Trophoblast cell (in vitro differentiated cells and primary cell): ENCODE results near the gene ELAC1.

Source experiments
- DNase-seq, 2 donors: peaks; one replicate each; pipeline ENCODE4 v3.0.0-alpha.2; 2016
- H2AFZ ChIP-seq: 2 replicates; pipeline ENCODE4 v1.6.1; 2013; ENCODE audit warnings: low read length, moderate library complexity, mild to moderate bottlenecking; ENCODE audit not compliant: insufficient read depth, poor library complexity
- H2AK5ac ChIP-seq: 2 replicates; pipeline ENCODE4 v1.6.1; 2013; ENCODE audit warnings: mild to moderate bottlenecking, low read length
- H2BK120ac ChIP-seq: 2 replicates; pipeline ENCODE4 v1.6.1; 2013; ENCODE audit warnings: low read length, mild to moderate bottlenecking, moderate library complexity; ENCODE audit not compliant: insufficient read depth, poor library complexity
- H2BK12ac ChIP-seq: 2 replicates; pipeline ENCODE4 v1.6.1; 2013; ENCODE audit warnings: mild to moderate bottlenecking, low read length, moderate library complexity
- H2BK5ac ChIP-seq: 2 replicates; pipeline ENCODE4 v1.6.1; 2013; ENCODE audit warnings: low read length, low read depth, moderate library complexity, mild to moderate bottlenecking; ENCODE audit not compliant: poor library complexity
- H3K14ac ChIP-seq: 2 replicates; pipeline ENCODE4 v1.6.1; 2013; ENCODE audit warnings: mild to moderate bottlenecking, low read length
- H3K18ac ChIP-seq: 2 replicates; pipeline ENCODE4 v1.6.1; 2013; ENCODE audit warnings: mild to moderate bottlenecking, low read length
- H3K23ac ChIP-seq: 2 replicates; pipeline ENCODE4 v1.6.1; 2013; ENCODE audit warnings: low read length
- H3K27ac ChIP-seq: 2 replicates; pipeline ENCODE4 v1.5.1; 2013; ENCODE audit warnings: low read depth, mild to moderate bottlenecking, inconsistent platforms, low read length, moderate library complexity
- H3K27me3 ChIP-seq: 2 replicates; pipeline ENCODE4 v1.6.1; 2013; ENCODE audit warnings: inconsistent platforms, mild to moderate bottlenecking, low read length, moderate library complexity; ENCODE audit not compliant: insufficient read depth
- H3K36me3 ChIP-seq, 2 experiments: 1 replicate in 1 of 2; 2 replicates in 1 of 2; pipeline ENCODE4 v1.6.1; 2013; ENCODE audit warnings: low read length in 2 of 2, mild to moderate bottlenecking in 2 of 2, moderate library complexity in 1 of 2; ENCODE audit not compliant: insufficient read depth in 2 of 2, control insufficient read depth in 1 of 2
- H3K4ac ChIP-seq: 2 replicates; pipeline ENCODE4 v1.6.1; 2013; ENCODE audit warnings: low read depth, mild to moderate bottlenecking, low read length, moderate library complexity
- H3K4me1 ChIP-seq, 2 experiments: 1 replicate in 1 of 2; 2 replicates in 1 of 2; pipeline ENCODE4 v1.6.1; 2013; ENCODE audit warnings: low read length in 2 of 2, mild to moderate bottlenecking in 2 of 2, moderate library complexity in 1 of 2; ENCODE audit not compliant: insufficient read depth in 2 of 2, control insufficient read depth in 1 of 2
- H3K4me2 ChIP-seq: 2 replicates; pipeline ENCODE4 v1.6.1; 2013; ENCODE audit warnings: inconsistent platforms, mild to moderate bottlenecking, low read length, moderate library complexity
- H3K4me3 ChIP-seq: 2 replicates; pipeline ENCODE4 v1.5.1; 2013; ENCODE audit warnings: mild to moderate bottlenecking, low read depth, low read length, inconsistent platforms
- H3K79me1 ChIP-seq: one replicate; pipeline ENCODE4 v1.6.1; 2013; ENCODE audit warnings: low read length
- H3K79me2 ChIP-seq: 2 replicates; pipeline ENCODE4 v1.6.1; 2013; ENCODE audit warnings: low read length, mild to moderate bottlenecking; ENCODE audit not compliant: control insufficient read depth, insufficient read depth, poor library complexity
- H3K9ac ChIP-seq: 2 replicates; pipeline ENCODE4 v1.6.1; 2013; ENCODE audit warnings: mild to moderate bottlenecking, low read length
- H3K9me3 ChIP-seq: 2 replicates; pipeline ENCODE4 v1.6.1; 2013; ENCODE audit warnings: low read depth, mild to moderate bottlenecking, control low read depth, inconsistent platforms, low read length; ENCODE audit not compliant: insufficient read depth
- H4K12ac ChIP-seq: 2 replicates; pipeline ENCODE4 v1.6.1; 2013; ENCODE audit warnings: low read depth, mild to moderate bottlenecking, low read length, moderate library complexity
- H4K8ac ChIP-seq: 2 replicates; pipeline ENCODE4 v1.6.1; 2013; ENCODE audit warnings: low read depth, mild to moderate bottlenecking, low read length, moderate library complexity
- H4K91ac ChIP-seq: one replicate; pipeline ENCODE4 v1.6.1; 2013; ENCODE audit warnings: low read depth, mild to moderate bottlenecking, low read length, moderate library complexity
- WGBS: extraction: QIAGEN DNeasy Blood & Tissue Kit; methylation state at CpG from one replicate; pipeline ENCODE4 v1.1.7; 2013; ENCODE audit warnings: missing lambda C conversion rate; ENCODE audit not compliant: insufficient read length, insufficient coverage; ENCODE audit errors: extremely low coverage; 5-methylcytosine and 5-hydroxymethylcytosine counted together

The ELAC1 gene

GRCh38 chr18:50981381-50981780 lies 13.5 kb downstream of the ELAC1 start:
- peaks cover 2% of the 10 kb centered on the region for H3K79me1 ChIP-seq
- WGBS: no CpG with 5 or more reads among the region's 1 CpG
- H3K9me3 ChIP-seq: peaks cover 9% of the 10 kb centered on the region
- peaks cover 10 to 14% of the 10 kb centered on the region in 2 experiments for H3K36me3 ChIP-seq
- H2AFZ ChIP-seq: no peak overlapping the region
- peak; percentile 22 to 75 for DNase-seq
- no peak overlapping the region for H4K12ac ChIP-seq
- H3K9ac ChIP-seq: no peak overlapping the region
- no peak overlapping the region for H4K8ac ChIP-seq
- no peak overlapping the region for H3K4me3 ChIP-seq
- H3K27me3 ChIP-seq: no peaks in the 10 kb centered on the region
- H3K4me1 ChIP-seq: peaks cover 0 to 3% of the 10 kb centered on the region in 2 experiments
- H2BK12ac ChIP-seq: no peak overlapping the region
- no peak overlapping the region for H2AK5ac ChIP-seq
- no peak overlapping the region for H2BK5ac ChIP-seq
- H3K27ac ChIP-seq: no peak overlapping the region
- H3K23ac ChIP-seq: no peak overlapping the region
- no peak overlapping the region for H3K4me2 ChIP-seq
- H3K4ac ChIP-seq: no peak overlapping the region
- no peak overlapping the region for H4K91ac ChIP-seq
- H3K18ac ChIP-seq: no peak overlapping the region
- no peaks in the 10 kb centered on the region for H3K79me2 ChIP-seq
- H2BK120ac ChIP-seq: no peak overlapping the region
- no peak overlapping the region for H3K14ac ChIP-seq

DNA sequence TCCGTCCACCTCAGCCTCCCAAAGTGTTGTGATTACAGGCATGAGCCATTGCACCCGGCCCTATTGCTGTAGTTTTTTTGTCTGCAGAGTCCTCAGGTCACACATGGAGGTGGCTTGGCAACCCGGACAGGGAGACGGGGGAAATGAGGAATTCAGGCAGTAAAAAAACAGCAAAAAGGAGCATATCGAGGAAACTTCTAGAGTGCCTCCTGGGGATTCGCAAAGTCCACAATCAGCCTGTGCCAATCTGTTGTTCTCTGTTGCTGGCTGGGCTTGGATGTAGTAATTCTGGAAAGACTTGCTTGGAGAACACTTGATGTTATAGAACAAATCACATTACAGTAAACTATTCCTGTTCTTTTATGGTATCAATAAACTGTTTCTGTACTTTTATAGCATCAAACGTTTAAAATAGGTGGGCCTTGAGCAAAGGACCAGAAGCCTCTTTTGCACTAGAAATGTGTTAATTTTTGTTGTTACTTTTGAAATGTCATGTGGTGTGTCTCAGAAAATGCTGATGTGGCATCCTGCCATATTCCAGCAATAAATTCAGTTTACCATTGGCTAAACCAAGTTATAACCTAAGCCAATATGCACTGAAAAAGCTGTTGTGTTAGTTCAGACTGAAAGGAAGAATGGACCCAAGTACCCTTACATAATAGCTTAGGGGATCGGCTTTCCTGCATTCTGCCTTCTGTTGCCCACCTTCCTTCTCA lies 14.4 kb downstream of the ELAC1 start:
- Histone ChIP-seq H3K79me1 (peaks cover 4% of the 10 kb centered on the region), H2BK120ac (no peak overlapping the region), H2AK5ac (no peak overlapping the region), H2BK5ac (no peak overlapping the region), H3K14ac (no peak overlapping the region), H3K9ac (no peak overlapping the region), H3K27me3 (no peaks in the 10 kb centered on the region), H3K4me3 (no peak overlapping the region), H3K36me3 (peaks cover 6 to 8% of the 10 kb centered on the region in 2 experiments), H3K4ac (no peak overlapping the region), H2BK12ac (peak overlapping the region; percentile 30), H4K8ac (no peak overlapping the region), H3K9me3 (peaks cover 3% of the 10 kb centered on the region), H3K4me1 (peaks cover 3 to 6% of the 10 kb centered on the region in 2 experiments), H4K91ac (no peak overlapping the region), H3K79me2 (peaks cover 2% of the 10 kb centered on the region), H3K23ac (no peak overlapping the region), H3K18ac (no peak overlapping the region), H3K27ac (no peak overlapping the region), H4K12ac (no peak overlapping the region), H3K4me2 (no peak overlapping the region), H2AFZ (no peak overlapping the region)
- WGBS: no CpG with 5 or more reads among the region's 8 CpGs
- no peak for DNase-seq

GRCh38 chr18:50982802-50983179 lies 15.0 kb downstream of the ELAC1 start:
- H3K4ac ChIP-seq: no peak overlapping the region
- H2BK12ac ChIP-seq: no peak overlapping the region
- H3K4me3 ChIP-seq: no peak overlapping the region
- no peak overlapping the region for H4K8ac ChIP-seq
- 100% methylated on average over 1 of the region's 3 CpGs for whole genome bisulfite sequencing
- H4K91ac ChIP-seq: no peak overlapping the region
- no peak overlapping the region for H3K23ac ChIP-seq
- no peak overlapping the region for H3K27ac ChIP-seq
- H2AFZ ChIP-seq: no peak overlapping the region
- peaks cover 2% of the 10 kb centered on the region for H3K79me2 ChIP-seq
- peaks cover 4% of the 10 kb centered on the region for H3K79me1 ChIP-seq
- no peak overlapping the region for H4K12ac ChIP-seq
- no peak overlapping the region for H3K18ac ChIP-seq
- H3K4me2 ChIP-seq: no peak overlapping the region
- H3K36me3 ChIP-seq: peaks cover 3 to 6% of the 10 kb centered on the region in 2 experiments
- no peak overlapping the region for H3K14ac ChIP-seq
- H3K27me3 ChIP-seq: no peaks in the 10 kb centered on the region
- H3K9me3 ChIP-seq: peaks cover 1% of the 10 kb centered on the region
- H3K9ac ChIP-seq: no peak overlapping the region
- H2BK5ac ChIP-seq: no peak overlapping the region
- no peak overlapping the region for H2AK5ac ChIP-seq
- DNase-seq: no peak
- peaks cover 3 to 6% of the 10 kb centered on the region in 2 experiments for H3K4me1 ChIP-seq
- no peak overlapping the region for H2BK120ac ChIP-seq

- no CpG with 5 or more reads among the region's 2 CpGs for WGBS
- H3K14ac ChIP-seq: peak overlapping the region; percentile 32
- H3K9me3 ChIP-seq: no peaks in the 10 kb centered on the region
- peak; percentile 26 to 82 for DNase-seq
- H4K91ac ChIP-seq: peak overlapping the region; percentile 30
- H2BK12ac ChIP-seq: no peak overlapping the region
- H3K27ac ChIP-seq: no peak overlapping the region
- peaks cover 3 to 6% of the 10 kb centered on the region in 2 experiments for H3K4me1 ChIP-seq
- H3K4ac ChIP-seq: no peak overlapping the region
- H3K4me2 ChIP-seq: no peak overlapping the region
- H3K4me3 ChIP-seq: no peak overlapping the region
- H3K79me2 ChIP-seq: peaks cover 2% of the 10 kb centered on the region
- H4K8ac ChIP-seq: peak overlapping the region; percentile 53
- H3K36me3 ChIP-seq: peaks cover 0 to 3% of the 10 kb centered on the region in 2 experiments
- no peak overlapping the region for H3K18ac ChIP-seq
- no peak overlapping the region for H2AFZ ChIP-seq
- H2BK5ac ChIP-seq: no peak overlapping the region
- no peaks in the 10 kb centered on the region for H3K27me3 ChIP-seq
- H3K79me1 ChIP-seq: peaks cover 3% of the 10 kb centered on the region
- H3K9ac ChIP-seq: no peak overlapping the region
- no peak overlapping the region for H2AK5ac ChIP-seq
- peak overlapping the region; percentile 56 for H2BK120ac ChIP-seq
- H3K23ac ChIP-seq: no peak overlapping the region
- H4K12ac ChIP-seq: no peak overlapping the region
Measured at GRCh38 chr18:50986360-50987087, 18.7 kb downstream of the ELAC1 start.
